COLO668 (cell line): ENCODE results near the gene HOXB7.

ENCODE experiments used
- DNase-seq: peaks from one replicate; lab custom pipeline; 2025; ENCODE audit not compliant: unreplicated experiment; lab: John Stamatoyannopoulos, UW

Gene HOXB7

DNA sequence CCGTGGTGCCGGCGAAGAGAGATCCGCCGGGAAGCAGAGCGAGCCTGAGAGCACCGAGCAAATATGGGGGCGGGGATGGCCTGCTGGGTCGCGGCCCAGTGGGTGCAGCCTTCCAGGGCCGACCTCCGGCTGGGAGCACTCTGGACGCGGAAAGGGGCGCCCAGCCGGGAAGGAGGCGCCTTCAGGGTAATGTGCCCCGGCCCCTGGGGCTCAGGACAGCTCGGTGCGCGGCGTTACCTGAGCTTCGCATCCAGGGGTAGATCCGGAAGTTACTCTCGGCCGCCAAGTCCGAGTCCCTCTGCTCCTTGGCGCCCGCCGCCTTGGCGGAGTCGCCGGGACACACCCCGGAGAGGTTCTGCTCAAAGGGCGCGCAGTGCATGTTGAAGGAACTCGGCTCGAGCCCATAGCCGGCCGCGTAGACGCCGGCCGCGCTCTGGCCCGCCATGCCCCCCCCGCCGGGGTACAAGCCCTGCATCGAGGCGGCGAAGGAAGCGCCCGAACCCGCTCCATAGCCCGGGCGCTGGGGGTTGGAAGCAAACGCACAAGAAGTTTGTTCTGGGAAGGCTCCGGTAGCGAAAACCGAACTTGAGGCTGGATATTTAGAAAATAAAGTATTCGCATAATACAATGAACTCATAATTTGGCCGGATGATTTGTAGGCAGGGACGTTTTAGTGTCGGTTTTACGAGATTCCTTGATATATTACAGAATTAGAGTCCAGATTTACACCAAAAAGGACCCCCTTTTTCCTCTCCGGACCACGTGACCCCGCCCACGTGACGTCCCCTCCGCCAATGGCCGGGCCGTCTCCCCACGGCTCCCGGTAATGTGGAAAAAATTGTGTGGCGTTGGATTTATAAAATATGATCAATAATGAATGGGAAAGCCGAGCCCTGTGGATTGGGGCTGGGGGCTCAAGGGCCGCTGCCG, at the start of gene HOXB7:
Gene HOXB7, minus strand, starts transcription at position 736 of the 930 bp plus-strand sequence. Its CDS starts 99 bp downstream, at position 637.
- peak; percentile 75 for DNase-seq

DNA sequence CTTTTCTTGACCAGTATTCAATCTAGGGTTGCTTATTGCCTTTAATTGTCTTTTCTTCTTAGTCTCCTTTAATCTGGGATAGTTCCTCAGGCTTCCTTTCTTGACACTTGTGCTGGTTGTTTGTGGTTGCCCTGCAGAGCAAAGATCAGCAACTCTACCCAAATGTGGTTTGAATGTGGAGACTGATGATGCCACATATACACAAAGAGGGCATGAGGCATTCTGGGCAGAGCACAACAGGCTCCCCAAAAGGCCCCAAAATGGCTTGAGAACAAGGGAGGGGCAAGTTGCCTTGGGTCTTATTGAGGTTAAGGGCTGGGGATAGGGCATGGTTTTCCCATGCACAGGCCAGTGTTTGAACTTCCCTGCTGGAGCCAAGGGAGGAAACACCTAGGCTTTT, 45.1 kb upstream of the HOXB7 start:
- DNase-seq = no peak

DNA sequence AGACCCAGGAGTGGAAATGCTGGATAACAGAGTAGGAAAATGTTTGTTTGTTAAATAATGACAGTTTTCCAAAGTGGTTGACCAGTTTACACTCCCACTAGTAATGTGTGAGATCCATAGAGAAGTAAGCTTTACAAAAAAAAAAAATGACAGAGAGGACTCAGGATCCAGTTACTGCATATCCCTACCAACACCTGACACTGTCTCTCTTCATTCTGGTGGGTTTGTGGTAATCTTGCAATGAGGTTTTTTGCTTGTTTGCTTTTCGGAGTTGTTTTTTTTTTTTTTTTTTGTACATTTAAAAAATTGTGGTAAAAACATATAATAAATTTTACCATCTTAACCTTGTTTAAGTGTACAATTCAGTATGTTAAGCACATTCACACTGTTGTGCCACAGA, 38.9 kb upstream of the HOXB7 start:
- DNase-seq = no peak

DNA sequence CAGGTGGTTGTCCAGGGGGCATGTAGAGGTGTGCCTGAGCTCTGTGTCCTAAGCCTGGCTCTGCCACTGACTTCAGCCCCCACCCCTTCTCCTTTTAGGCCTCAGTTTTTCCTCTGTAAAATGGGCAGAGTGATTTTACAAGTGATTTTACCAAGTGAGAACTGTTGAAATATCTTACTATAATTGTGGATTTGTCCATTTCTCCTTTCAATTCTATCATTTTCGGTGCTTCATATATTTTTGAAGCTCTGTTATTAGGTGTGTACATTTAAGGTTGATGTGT, 37.1 kb upstream of the HOXB7 start:
- DNase-seq = no peak

DNA sequence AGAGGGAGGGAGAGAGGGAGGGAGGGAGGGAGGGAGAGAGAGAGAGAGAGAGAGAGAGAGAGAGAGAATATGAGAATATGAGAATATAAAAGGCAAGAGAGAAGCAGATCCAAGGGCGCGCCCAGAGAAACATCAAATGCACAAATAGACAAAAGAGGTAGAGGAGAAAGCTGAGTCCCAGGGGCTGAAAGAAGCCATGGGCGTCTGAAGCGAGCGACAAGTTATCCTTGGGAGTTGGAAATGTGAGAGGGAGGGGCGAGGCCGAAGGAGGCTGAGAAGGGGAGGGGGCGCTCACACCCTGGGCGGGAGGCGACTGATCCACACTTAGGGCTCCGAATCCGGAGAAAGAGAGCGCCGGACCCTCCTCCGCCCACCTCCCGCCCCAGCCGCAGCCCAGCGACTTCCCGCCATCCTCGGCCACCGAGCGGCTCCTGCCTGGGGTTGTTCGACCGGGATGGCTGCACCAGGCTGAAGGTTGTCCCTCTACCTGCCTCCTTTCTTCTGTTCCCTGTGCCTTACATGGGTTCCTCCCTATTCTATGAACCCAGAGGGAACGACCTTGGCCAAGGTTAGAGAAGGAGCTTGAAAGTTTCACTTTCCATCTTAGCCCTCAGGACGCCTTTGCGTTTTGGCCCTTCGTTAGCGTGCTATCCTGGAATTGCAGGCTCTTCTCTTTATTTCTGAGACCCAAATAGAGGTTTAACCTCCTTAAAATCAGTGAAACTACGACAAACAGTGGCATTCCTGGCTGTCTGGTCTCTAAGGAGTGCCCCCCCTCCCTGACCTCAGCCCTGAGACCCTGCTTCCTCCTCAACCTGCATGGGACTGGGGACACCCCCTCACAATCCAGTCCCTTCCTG, 36.5 kb upstream of the HOXB7 start:
- DNase-seq = peak; percentile 6

DNA sequence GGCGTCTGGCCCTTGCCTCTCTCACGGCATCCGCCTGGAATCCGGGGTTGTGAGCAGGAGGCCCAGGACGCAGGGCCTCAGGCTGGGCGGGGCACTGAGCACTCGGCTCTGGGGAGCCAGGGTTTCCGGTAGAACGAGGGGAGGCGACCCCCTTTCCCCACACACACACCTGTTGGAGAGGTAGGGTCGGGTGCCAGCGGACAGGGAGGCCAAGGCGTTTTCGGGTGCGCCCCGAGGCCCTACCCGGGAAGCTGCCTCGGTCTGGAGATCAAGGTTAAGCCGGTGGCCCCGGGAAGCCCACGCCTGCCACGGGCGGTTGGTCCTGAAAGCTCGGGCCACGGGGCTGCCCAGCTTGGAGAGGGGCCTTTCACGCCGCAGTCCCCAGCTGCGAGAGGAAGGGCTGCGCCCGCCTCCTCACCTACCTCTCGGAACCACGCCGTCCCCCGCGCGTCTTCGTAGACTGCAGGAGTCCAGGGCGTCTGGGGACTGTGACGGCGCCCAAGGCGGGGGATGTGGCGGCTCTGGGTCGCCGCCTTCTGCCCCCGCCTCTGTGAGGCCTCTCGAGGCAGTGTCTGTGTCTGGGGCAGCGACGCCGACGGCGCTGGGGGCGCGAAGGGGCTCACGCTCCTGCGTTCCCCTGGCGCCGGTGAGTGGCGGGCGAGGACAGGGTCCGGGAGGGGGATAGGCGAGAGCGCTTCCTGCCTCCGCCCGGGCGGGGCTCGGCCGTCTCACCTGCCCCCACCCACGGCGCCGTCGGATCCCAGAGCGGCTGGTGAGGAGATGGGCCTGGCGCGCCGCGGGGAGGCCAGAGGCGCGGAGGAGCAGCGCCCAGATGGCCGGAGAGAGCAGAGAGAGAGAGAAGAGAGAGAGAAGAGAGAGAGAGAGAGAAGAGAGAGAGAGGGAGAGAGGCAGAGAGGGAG, 35.6 kb upstream of the HOXB7 start:
- DNase-seq = peak; percentile 23

DNA sequence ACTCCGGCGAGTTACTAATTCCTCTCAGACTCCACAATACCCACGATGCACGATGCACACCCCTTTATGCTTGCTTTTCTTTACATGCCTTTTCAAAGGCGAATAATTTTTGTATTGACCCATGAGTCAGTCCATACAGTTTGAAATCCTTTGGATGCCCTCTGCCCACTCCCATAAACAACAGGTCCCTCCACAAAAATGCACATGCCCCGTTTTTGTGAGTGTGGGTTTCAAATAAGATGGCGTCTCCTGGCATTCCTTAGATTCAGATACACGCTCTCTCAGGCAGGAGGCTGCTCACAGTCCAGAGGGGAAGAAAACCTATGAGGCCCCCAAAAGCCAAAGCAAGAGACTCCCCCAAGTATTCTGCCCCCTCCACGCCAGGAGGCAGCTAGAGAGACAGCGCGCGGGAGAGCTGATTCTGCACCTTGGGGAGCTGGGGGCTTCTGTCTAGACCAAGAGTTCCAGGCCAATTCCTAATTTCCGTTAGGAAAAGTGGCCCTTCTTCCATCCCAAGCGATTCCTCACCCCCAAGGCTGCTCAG, 34.9 kb upstream of the HOXB7 start:
- no peak for DNase-seq

DNA sequence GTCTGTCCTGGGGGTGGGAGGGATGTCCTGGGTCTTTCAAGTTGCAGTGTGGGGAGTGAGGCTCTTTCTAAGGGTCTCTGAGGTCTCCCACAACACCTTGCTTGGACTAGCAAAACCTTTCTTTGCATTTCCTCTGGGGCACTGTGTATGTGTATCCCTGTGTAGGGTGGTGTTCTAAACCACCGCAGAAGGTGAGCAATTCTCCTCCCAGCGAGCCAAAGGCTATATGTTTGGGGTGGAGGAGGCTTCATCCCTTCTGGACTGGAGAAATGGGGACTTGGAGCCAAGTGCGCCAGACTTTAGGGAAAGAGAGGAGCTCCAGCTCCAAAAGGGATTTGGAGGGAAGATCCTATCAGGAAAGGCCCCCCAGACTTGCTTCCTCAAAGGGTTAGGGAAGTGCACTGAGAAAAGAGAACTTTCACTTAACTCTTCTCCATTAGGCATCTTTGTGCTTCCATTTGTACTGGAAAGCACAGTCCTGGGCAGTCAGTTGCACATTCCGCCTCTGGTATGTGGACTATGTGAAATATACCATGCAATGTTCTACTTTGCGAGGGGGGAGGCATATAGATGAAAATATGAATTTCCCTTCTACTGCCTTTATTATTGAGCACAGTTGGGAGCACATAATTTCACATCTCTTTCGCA, 34.2 kb upstream of the HOXB7 start:
- no peak for DNase-seq

DNA sequence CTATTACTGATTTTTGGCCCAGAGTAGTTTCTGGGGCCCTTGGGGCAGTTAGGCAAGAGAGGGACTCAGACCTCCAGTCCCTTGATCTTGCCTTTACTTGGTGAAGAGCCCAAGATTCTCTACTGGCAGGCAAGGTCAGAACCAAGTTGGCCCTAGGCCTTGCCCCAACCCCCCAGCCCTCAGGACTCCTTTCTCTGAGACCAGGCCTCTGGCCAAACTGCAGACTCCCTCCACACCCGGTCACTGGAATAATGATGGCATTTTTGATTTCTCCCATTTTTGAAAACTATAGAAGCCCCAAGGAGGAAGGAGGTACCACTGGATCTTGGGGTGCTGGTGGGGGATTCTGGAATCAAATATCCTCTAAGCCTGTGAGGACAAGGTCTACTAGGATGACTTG, 33.3 kb upstream of the HOXB7 start:
- no peak for DNase-seq

DNA sequence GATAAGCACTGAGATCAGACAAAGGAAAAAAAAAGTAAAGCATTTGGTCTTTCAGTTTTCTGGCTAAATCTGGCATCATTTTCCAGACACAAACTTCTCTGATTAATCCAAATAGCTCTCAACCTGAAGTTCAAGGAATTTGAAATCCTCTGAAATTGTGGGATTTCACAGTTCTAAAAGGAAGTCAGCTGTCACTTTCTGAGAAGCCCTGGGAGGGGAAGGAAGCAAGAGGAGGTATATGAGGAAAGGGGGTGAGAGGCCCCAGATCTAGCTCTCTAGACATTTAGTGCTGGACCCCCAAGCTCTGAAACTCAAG, 32.8 kb upstream of the HOXB7 start:
- DNase-seq = no peak

DNA sequence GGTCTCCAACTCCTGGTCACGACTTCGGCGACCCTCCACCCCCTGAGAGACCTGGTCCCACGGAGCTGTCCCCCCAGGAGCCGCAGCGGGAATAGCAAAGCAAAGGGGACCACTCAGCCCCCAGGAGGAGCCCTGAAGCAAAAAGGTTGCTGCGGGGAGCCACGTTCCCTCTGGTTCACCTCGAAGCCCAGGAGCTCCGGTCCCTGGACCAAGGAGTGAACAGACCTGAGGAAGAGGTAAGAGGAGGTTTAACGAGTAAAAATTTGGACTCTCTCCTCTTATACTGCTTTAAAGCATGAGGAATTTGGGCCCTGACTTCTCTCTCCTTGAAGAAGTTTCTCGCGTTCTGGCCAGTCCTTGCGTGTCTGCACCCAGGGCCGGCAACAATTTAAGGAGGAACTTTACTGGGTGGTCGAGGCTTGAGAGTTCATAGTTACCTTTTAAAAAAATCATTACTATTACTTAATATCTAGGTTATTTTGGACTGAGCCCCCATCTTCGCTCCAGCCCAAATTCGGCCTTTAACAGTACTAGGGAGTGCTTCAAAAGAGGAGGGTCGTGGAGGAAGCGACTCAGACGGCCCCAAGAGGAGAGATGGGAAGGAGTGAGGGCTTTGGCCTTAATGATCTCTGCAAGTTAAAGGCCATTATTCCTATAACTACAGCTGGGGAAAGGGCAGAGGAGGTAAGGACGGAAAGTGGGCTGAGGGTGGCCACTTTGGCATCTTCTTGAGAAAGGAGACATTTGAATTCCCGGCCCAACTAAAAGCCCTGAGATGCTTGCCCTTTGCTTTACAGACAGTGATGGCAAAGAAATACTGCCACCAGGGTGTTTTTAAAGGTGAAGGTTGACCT, 32.3 kb upstream of the HOXB7 start:
- DNase-seq = no peak

DNA sequence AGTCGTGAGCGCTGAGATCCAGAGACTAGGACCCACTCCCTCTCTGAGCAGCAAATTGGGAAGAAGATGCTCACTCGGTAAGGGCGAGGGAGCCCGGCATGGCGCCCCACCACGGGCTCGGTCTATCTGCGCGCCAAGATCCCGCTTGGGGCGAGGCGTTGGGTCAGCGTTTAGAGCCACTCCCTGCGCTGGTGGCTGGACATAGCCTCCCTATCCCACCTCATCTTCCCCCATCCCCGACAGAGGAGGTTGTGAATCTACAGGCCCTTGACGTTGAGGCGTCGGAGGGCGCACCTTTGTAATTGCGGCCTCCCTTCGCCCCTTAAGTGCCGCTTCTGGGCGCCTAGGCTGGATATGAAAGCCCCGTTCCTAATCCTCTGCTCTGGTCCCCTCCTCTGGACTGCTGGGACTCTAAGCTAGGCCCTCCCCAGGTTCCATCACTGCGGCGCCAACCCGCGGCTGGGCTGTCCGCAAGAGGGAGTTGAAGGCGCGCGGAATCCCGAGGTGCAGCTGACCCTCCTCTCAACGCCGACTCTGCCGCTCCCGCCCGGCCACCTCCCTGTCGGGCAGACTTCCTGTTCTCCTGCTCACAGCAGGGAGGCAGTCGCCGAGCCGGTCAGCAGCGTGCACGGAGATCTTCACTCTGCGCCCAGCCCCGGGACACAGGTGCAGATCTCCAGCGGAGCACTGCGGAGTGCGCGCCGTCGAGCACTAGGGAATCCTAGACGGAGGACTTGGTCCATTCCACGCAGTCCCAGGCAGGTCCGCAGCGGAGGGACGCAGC, 31.4 kb upstream of the HOXB7 start:
- peak; percentile 11 for DNase-seq

DNA sequence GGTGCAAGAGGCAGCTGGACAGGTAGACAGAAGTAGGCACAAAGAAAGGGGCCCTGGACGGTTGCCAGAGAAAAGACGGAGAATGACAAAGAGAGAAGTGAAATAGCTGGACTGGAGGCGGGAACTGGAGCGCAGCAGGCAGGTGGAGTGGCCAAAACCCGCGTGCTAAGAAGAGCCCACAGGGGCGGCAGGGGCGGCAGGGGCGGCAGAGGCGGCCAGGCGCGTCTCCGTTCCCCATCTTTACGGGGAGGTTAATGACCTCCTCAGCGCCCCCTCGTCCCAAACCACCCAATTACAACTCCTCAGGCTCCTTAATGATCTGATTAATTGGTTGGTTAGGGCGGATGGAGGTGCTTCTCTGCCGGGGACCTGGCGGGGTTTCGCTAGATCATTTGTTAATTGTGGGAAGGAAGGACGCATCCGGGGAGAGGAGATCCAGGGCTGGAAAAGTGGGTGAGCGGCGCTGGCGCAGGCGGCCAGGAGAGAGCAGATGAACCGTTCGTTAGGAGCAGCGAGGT, 30.8 kb upstream of the HOXB7 start:
- DNase-seq = no peak

DNA sequence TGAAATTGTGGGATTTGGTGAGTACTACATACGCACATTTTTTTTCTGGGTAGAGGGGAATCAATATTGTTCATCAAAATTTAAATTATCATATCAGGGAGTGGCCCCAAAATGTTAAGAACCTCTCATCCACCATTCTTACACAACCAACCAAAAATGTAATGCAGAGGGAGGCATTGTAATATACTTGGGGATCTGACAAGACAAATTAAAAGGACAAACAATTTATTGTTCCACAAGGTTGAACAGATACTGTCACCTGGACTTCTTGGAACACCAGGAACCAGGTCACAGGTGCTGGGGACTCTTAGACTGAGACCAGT, 30.0 kb upstream of the HOXB7 start:
- no peak for DNase-seq

DNA sequence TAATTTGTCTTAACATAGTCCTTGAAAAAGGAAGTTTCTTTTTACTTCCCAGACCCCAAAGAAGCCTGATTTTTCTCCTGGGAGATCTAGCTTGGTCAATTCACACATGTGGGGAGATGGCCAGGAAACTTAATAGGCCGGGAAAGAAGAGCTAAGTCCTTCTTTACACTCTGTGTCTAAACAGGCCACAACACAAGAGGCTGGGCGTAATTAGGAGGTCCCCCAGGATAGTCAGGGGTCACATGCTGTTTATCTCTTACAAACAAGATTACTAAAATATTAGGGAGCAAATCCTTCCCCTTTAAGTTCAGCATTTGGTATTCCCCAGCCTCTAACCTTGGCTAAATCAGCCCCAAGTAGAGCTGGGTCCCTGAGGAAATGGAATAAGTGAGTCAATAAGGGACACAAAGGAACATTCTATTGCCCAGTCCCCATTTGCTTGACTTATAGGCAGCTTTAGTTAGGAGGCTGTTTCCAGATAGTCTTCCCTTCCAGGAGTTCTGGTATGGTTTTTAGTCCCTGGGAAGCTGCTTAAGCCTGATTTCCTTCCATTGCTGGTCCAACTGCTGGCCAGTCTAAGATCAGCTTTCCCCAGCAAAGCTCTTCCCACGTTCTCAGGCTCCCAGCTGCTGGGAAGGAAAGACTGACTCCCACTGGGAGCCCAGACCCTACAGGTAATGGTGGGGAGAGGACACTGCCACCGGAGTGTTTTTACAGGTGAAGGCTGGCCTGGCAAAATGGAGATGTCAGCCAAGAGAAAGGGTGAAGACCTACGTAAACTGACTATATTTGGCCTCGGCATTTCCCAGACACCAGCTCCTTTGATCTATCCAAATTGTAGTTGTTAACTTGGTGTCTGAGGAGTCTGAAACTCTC, 29.4 kb upstream of the HOXB7 start:
- no peak for DNase-seq

DNA sequence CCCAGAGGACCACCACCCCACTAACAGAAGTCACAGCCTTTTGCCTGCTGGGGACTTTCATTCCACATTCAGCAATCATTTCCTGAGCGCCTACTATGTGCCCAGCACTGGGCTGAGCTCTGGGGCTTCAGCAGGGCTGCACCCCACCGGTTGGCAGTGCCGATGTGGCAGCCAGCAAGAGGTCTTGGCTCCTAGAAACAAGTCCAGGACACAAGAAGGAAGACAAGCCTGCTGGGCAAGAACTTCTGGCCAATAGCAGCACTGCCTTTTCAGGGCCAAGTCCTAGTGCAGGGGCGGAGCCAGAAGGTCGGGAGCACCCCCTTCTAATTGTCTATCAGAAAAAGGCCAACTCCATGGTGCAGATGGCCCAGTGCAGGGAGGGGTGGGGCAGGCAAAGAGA, 28.3 kb upstream of the HOXB7 start:
- no peak for DNase-seq

DNA sequence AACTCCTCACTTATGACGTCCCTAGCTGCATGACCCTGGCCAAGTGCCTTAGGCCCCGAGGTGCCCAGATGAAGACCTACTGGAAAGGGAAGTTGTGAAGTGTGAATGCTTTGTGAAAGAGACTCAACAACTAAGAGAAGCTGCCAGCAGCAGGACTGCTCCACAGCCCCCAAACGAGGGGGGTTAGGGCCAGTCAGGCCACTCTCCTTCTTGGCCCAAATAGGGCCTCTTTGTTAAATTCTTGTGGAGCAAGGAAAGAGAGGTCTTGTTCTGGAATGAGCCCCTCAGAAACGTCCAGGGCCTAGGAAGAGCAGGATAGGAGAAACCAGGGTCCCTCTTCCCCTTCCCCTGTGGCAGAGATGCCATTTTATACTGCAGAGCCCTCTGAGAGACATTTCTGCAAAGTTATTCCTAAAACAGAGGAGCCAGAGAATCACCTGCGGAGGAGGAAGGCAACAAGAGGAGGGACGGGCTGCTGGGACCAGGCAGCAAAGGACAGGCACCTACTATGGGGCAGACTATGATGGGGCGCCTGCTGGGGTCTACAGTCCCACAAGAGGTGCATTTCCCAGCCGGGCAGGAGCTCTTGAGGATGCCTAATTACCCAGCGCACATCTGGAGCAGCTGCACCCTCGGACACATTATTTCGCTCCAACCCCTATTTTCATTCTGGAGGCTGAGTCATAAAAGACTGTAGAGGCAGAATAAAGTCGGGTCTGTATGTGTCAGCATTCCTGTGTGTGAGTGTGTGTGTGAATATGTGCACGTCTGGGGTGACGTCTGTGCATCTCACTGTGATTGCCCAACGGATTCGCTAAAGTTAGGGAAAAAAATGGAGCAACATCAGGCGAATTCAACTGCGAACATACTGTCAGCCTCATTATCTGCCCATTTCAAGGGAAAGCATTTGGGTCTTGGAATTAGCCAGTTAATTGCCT, 26.8 kb upstream of the HOXB7 start:
- no peak for DNase-seq
